Osteoblast (primary cell): ENCODE measurements around the gene IBA57. TPM values are rescaled to one million over a fixed set of nuclear protein-coding genes. Genes with fewer than 3 reads are reported as not detected.

Experiments
- DNase-seq: peaks from one replicate; pipeline ENCODE4 v3.0.0; 2011; ENCODE audit warnings: low spot score, mixed read lengths; ENCODE audit not compliant: insufficient read length; ENCODE audit errors: missing footprints
- H2AFZ ChIP-seq: 2 replicates; pipeline ENCODE4 v1.6.0; 2011; ENCODE audit warnings: mild to moderate bottlenecking, low read length
- H3K27ac ChIP-seq: 2 replicates; pipeline ENCODE4 v1.5.1; 2011; ENCODE audit warnings: mild to moderate bottlenecking, low read depth, low read length, moderate library complexity
- H3K27me3 ChIP-seq: 2 replicates; pipeline ENCODE4 v1.6.0; 2012; ENCODE audit warnings: mild to moderate bottlenecking, control low read depth, inconsistent platforms, low read length, moderate library complexity; ENCODE audit not compliant: insufficient read depth
- H3K36me3 ChIP-seq: 2 replicates; pipeline ENCODE4 v1.5.1; 2011; ENCODE audit warnings: mild to moderate bottlenecking, low read length, control low read depth, moderate library complexity; ENCODE audit not compliant: insufficient read depth
- H3K4me1 ChIP-seq: 2 replicates; pipeline ENCODE4 v1.5.1; 2011; ENCODE audit warnings: mild to moderate bottlenecking, low read length, control low read depth, moderate library complexity; ENCODE audit not compliant: insufficient read depth
- H3K4me2 ChIP-seq: 2 replicates; pipeline ENCODE4 v1.6.0; 2011; ENCODE audit warnings: mild to moderate bottlenecking, low read length; ENCODE audit not compliant: insufficient read depth
- H3K4me3 ChIP-seq: fragments of 200-600 bp; sonication (generic); 3 replicates; pipeline ENCODE4 v1.5.1; 2012; ENCODE audit warnings: mild to moderate bottlenecking, low read length, inconsistent platforms; ENCODE audit not compliant: insufficient read depth
- H3K79me2 ChIP-seq: 2 replicates; pipeline ENCODE4 v1.6.0; 2012; ENCODE audit warnings: mild to moderate bottlenecking, low read length, control low read depth, inconsistent platforms; ENCODE audit not compliant: insufficient read depth
- H3K9me3 ChIP-seq: 2 replicates; pipeline ENCODE4 v1.5.1; 2011; ENCODE audit warnings: low read depth, low read length, control low read depth
- H4K20me1 ChIP-seq: 2 replicates; pipeline ENCODE4 v1.6.0; 2012; ENCODE audit warnings: mild to moderate bottlenecking, low read length, control low read depth; ENCODE audit not compliant: insufficient read depth
- total RNA-seq: library from RNA; depleted of rRNA; stranded (reverse); fragments of >200 nt; gene quantifications from 2 replicates; pipeline ENCODE4 v1.2.3, GENCODE V29; 2012
- TF ChIP-seq, protein P1 (sequence below): IDR thresholded peaks from 2 replicates; pipeline ENCODE4 v1.5.1; 2011; ENCODE audit warnings: mild to moderate bottlenecking, low read depth, low read length, moderate library complexity; ENCODE audit errors: extremely low read depth

IBA57 gene
- total RNA-seq, 1 donor = 4.7 TPM

DNA sequence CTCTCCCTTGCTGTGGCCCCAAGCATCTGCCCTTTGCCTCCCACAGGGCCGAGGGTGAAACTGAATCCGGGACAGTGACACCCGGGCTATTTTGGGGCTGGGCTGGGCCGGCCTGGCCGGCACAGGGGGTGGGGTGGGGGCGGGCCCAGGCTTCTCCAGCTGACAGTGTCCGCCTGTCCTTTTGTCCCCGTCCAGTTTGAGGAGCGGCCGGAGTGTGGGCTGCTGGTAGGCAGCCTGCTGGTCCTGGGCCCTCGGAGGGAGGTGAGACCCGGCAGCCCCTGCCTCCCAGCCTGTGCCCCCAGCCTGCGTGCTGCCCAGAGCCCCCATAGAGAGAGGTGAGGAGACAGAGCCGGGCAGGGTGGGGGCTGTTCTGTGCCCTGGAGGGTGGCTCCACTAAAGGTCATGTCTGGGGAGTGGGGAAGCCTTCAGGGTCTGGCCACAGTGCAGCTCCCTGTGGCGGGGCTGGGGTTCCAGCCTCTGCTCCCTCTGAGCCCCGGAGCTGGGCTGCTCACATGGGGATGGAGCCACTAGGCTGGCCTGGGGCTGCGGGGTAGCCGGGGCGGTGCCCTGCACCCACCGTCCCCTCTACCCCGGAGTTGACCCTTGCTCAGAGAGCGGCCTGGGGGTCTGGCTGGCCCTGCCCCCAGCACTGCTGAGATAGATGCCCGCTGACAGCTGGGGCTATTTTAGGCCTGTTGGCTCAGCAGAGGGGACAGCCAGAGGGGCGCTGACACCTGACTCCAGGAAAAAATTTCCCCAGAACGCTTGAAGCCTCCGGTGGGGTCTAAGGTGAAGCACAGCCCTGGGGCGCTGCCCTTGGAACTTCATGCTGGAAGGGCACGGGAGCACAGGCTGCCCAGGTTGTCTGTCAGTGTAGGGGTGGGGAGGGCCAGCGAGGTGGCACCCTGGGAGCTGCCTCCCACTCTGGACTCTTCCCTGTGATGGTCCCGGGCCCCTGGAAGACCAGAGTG lies 42.5 kb downstream of the IBA57 start, which contains the start of gene OBSCN:
Gene OBSCN, plus strand, starts transcription at position 194 of the 971 bp plus-strand sequence. CDS start 3,740 bp downstream, outside the sequence.
- Histone ChIP-seq H3K36me3 (no peaks in the 10 kb centered on the region), H2AFZ (no peak within 1 kb of the TSS), H3K79me2 (no peaks in the 10 kb centered on the region), H3K27ac (no peak within 1 kb of the TSS), H3K9me3 (no peaks in the 10 kb centered on the region), H3K4me1 (no peaks in the 10 kb centered on the region), H3K4me2 (no peak within 1 kb of the TSS), H3K4me3 (no peak within 1 kb of the TSS), H3K27me3 (peaks cover 12% of the 10 kb centered on the region), H4K20me1 (no peaks in the 10 kb centered on the region)
- peak; percentile 80 for DNase-seq
- TF ChIP-seq, protein P1, sequence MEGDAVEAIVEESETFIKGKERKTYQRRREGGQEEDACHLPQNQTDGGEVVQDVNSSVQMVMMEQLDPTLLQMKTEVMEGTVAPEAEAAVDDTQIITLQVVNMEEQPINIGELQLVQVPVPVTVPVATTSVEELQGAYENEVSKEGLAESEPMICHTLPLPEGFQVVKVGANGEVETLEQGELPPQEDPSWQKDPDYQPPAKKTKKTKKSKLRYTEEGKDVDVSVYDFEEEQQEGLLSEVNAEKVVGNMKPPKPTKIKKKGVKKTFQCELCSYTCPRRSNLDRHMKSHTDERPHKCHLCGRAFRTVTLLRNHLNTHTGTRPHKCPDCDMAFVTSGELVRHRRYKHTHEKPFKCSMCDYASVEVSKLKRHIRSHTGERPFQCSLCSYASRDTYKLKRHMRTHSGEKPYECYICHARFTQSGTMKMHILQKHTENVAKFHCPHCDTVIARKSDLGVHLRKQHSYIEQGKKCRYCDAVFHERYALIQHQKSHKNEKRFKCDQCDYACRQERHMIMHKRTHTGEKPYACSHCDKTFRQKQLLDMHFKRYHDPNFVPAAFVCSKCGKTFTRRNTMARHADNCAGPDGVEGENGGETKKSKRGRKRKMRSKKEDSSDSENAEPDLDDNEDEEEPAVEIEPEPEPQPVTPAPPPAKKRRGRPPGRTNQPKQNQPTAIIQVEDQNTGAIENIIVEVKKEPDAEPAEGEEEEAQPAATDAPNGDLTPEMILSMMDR = no peak

DNA sequence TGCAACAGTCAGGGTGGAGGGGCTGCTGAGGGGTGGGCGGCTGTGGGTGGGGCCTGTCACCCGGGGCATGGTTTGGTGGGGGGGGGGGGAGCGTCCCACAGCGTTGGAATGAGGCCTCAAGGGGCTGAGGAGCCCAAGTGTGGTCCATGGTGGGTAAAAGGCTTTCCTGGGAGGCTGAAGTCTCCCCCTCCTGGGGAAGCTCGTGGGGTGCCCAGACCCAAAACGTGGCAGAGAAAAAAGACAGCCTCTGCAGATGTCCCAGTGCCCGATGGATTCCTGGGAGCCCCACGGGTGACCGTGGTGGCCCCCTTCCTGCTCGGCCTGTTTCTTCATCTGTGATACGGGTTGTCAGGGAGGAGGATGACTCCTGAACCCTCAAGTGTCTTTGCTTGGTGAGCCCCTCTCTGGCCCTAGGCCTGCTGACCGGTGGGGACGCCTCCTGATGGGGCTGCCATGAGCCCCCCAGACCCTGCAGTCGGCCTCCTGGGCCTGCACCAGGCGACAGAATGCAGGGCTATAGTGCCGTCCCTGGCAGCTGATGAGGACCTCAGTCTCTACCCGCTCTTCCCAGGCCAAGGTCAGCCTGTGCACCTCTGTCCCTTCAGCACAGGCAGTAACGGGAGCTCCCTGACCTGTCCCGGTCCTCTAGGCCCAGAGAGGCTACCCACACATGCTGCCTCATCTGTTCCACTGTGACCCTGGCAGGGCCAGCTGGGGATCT lies 43.4 kb downstream of the IBA57 start:
- TF ChIP-seq, protein P1 = no peak
- peaks cover 12% of the 10 kb centered on the region for H3K27me3 ChIP-seq
- peak; percentile 79 for DNase-seq
- no peak overlapping the region for H3K27ac ChIP-seq
- no peaks in the 10 kb centered on the region for H3K36me3 ChIP-seq
- no peaks in the 10 kb centered on the region for H4K20me1 ChIP-seq
- H3K4me3 ChIP-seq = no peak overlapping the region
- H3K9me3 ChIP-seq = no peaks in the 10 kb centered on the region
- H3K4me2 ChIP-seq = no peak overlapping the region
- H2AFZ ChIP-seq = no peak overlapping the region
- H3K4me1 ChIP-seq = no peaks in the 10 kb centered on the region
- no peaks in the 10 kb centered on the region for H3K79me2 ChIP-seq

DNA sequence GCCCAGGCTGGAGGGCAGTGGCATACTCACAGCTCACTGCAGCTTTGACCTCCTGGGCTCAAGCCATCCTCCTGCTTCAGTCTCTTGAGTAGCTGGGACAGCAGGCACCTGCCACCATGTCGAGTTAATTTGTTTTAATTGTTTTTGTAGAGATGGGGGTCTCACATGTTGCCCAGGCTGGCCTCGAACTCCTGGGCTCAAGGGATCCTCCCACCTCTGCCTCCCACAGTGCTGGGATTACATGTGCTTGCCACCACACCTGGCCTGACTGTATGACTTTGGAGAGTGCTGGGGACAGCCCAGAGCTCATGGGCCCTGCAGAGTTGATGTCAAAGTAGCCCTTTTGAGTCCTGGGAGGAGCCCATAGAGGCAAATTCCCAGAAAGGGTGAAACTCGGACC lies 44.1 kb downstream of the IBA57 start:
- Histone ChIP-seq H3K79me2 (no peaks in the 10 kb centered on the region), H3K27ac (no peak overlapping the region), H3K36me3 (no peaks in the 10 kb centered on the region)

More for the DNA sequence above, 44.1 kb downstream of the IBA57 start:
- Histone ChIP-seq H3K9me3 (no peaks in the 10 kb centered on the region), H3K4me3 (no peak overlapping the region), H3K4me1 (no peaks in the 10 kb centered on the region), H3K27me3 (peaks cover 9% of the 10 kb centered on the region), H4K20me1 (no peaks in the 10 kb centered on the region), H3K4me2 (no peak overlapping the region), H2AFZ (no peak overlapping the region)
- TF ChIP-seq, protein P1 = no peak
- no peak for DNase-seq
